ENCODE data around the gene AFDN. TPM values are rescaled to one million over a fixed set of nuclear protein-coding genes. Genes with fewer than 3 reads are reported as not detected.
A peak's percentile ranks its signal among the peaks of the same experiment; 100 is the strongest.

Gene AFDN
- total RNA-seq, 1 donor from 2014 or later = 552 TPM

- Mint-ChIP-seq H3K9me3 (ENCODE audit: unreplicated experiment) (peaks cover 4% of the 10 kb centered on the region), H3K4me1 (ENCODE audit: low read depth, unreplicated experiment) (peaks cover 15% of the 10 kb centered on the region), H3K36me3 (ENCODE audit: unreplicated experiment) (no peaks in the 10 kb centered on the region), H3K4me3 (ENCODE audit: unreplicated experiment) (no peak overlapping the region), H3K27ac (ENCODE audit: unreplicated experiment) (peak overlapping the region; percentile 39), H3K27me3 (ENCODE audit: unreplicated experiment) (no peaks in the 10 kb centered on the region)
- no peak for DNase-seq
- TF ChIP-seq CTCF (IDR thresholded peaks at IDR 0.05; ENCODE audit: partially characterized antibody, unreplicated experiment) = no peak
Measured at GRCh38 chr6:167896648-167897047, 69.9 kb downstream of the AFDN start.

- no peaks in the 10 kb centered on the region for H3K27me3 Mint-ChIP-seq (ENCODE audit: unreplicated experiment)
- H3K4me1 Mint-ChIP-seq (ENCODE audit: low read depth, unreplicated experiment) = peaks cover 12% of the 10 kb centered on the region
- DNase-seq = no peak
- no peaks in the 10 kb centered on the region for H3K36me3 Mint-ChIP-seq (ENCODE audit: unreplicated experiment)
- no peak overlapping the region for H3K4me3 Mint-ChIP-seq (ENCODE audit: unreplicated experiment)
- H3K9me3 Mint-ChIP-seq (ENCODE audit: unreplicated experiment) = peaks cover 6% of the 10 kb centered on the region
- H3K27ac Mint-ChIP-seq (ENCODE audit: unreplicated experiment) = no peak overlapping the region
- peak; percentile 62 for TF ChIP-seq CTCF (IDR thresholded peaks at IDR 0.05; ENCODE audit: partially characterized antibody, unreplicated experiment)
Measured at GRCh38 chr6:167898673-167899311, 72.1 kb downstream of the AFDN start.

GRCh38 chr6:167904791-167905190 lies 78.1 kb downstream of the AFDN start:
- peaks cover 2% of the 10 kb centered on the region for H3K27me3 Mint-ChIP-seq (ENCODE audit: unreplicated experiment)
- peaks cover 2% of the 10 kb centered on the region for H3K9me3 Mint-ChIP-seq (ENCODE audit: unreplicated experiment)
- H3K4me3 Mint-ChIP-seq (ENCODE audit: unreplicated experiment) = no peak overlapping the region
- TF ChIP-seq CTCF (IDR thresholded peaks at IDR 0.05; ENCODE audit: partially characterized antibody, unreplicated experiment) = no peak
- H3K27ac Mint-ChIP-seq (ENCODE audit: unreplicated experiment) = peak overlapping the region; percentile 53
- no peak for DNase-seq
- H3K4me1 Mint-ChIP-seq (ENCODE audit: low read depth, unreplicated experiment) = peaks cover 15% of the 10 kb centered on the region
- H3K36me3 Mint-ChIP-seq (ENCODE audit: unreplicated experiment) = no peaks in the 10 kb centered on the region

- Mint-ChIP-seq H3K9me3 (ENCODE audit: unreplicated experiment) (peaks cover 3% of the 10 kb centered on the region), H3K4me1 (ENCODE audit: low read depth, unreplicated experiment) (peaks cover 15% of the 10 kb centered on the region), H3K36me3 (ENCODE audit: unreplicated experiment) (no peaks in the 10 kb centered on the region), H3K27me3 (ENCODE audit: unreplicated experiment) (peaks cover 2% of the 10 kb centered on the region), H3K4me3 (ENCODE audit: unreplicated experiment) (no peak overlapping the region), H3K27ac (ENCODE audit: unreplicated experiment) (peak overlapping the region; percentile 50)
- peak; percentile 35 for DNase-seq
- TF ChIP-seq CTCF (IDR thresholded peaks at IDR 0.05; ENCODE audit: partially characterized antibody, unreplicated experiment) = no peak
Measured at GRCh38 chr6:167906899-167907298, 80.2 kb downstream of the AFDN start.

GRCh38 chr6:167907837-167908681 lies 81.3 kb downstream of the AFDN start:
- peak overlapping the region; percentile 23 for H3K27ac Mint-ChIP-seq (ENCODE audit: unreplicated experiment)
- H3K4me1 Mint-ChIP-seq (ENCODE audit: low read depth, unreplicated experiment) = peaks cover 15% of the 10 kb centered on the region
- DNase-seq = no peak
- no peak overlapping the region for H3K4me3 Mint-ChIP-seq (ENCODE audit: unreplicated experiment)
- peaks cover 2% of the 10 kb centered on the region for H3K27me3 Mint-ChIP-seq (ENCODE audit: unreplicated experiment)
- no peaks in the 10 kb centered on the region for H3K36me3 Mint-ChIP-seq (ENCODE audit: unreplicated experiment)
- TF ChIP-seq CTCF (IDR thresholded peaks at IDR 0.05; ENCODE audit: partially characterized antibody, unreplicated experiment) = no peak
- peaks cover 3% of the 10 kb centered on the region for H3K9me3 Mint-ChIP-seq (ENCODE audit: unreplicated experiment)
